HCT116 (cell line): ENCODE measurements around the gene TMEM121B. TPM values are rescaled to one million over a fixed set of nuclear protein-coding genes. Genes with fewer than 3 reads are reported as not detected.
"Not testable (repeated sequence)": the region's sequence is repeated elsewhere in the genome, so short reads cannot be mapped to it uniquely, and the experiment has no call there.

Experiments used
- ATAC-seq: fragments of 200-7000 bp; cut with Tn5 transposase; 2 replicates; pipeline ENCODE4 v1.9.1; 2020; ENCODE audit warnings: mild to moderate bottlenecking, moderate library complexity
- BruUV-seq: library from RNA; stranded (reverse); fragments of 400-500 nt; replicated peaks from 2 replicates; lab custom pipeline; 2021; lab: Mats Ljungman, UMichigan
- CTCF ChIA-PET: fragments of 300-600 bp; sonication (Branson Sonifier 250); formaldehyde crosslinking; loops from one replicate; lab custom pipeline; 2021; ENCODE audit warnings: antibody characterized with exemption; lab: Charles Lee
- POLR2A ChIA-PET: fragments of 300-600, 350-600 bp; sonication (Branson Sonifier 250); formaldehyde crosslinking; loops from one replicate; lab custom pipeline; 2021; ENCODE audit warnings: antibody characterized with exemption; lab: Charles Lee
- RAD21 ChIA-PET, 2 experiments: fragments of 300-600 bp; sonication (Branson Sonifier 250); formaldehyde crosslinking; loops; one replicate each; lab custom pipeline; 2023; ENCODE audit warnings: low total read pairs in 2 of 2; ENCODE audit not compliant: uncharacterized antibody in 2 of 2, unreplicated experiment in 2 of 2, low non-redundant PET in 1 of 2; lab: Charles Lee
- DNase-seq: peaks from one replicate; pipeline ENCODE4 v3.0.0-alpha.2; 2010; ENCODE audit warnings: low read depth, low spot score
- H2AFZ ChIP-seq: fragments of 200-600 bp; shearing (Covaris generic), sonication (generic); 2 replicates; pipeline ENCODE4 v1.6.1; 2017; ENCODE audit warnings: low read depth, mixed run types, mixed read lengths, antibody characterized with exemption, low read length; ENCODE audit not compliant: poor library complexity, severe bottlenecking
- H3K27ac ChIP-seq: 2 replicates; pipeline ENCODE4 v1.5.1; 2012; ENCODE audit warnings: low read depth, low read length
- H3K27me3 ChIP-seq: fragments of 200-600 bp; sonication (generic); 2 replicates; pipeline ENCODE4 v1.6.1; 2016; ENCODE audit warnings: mixed run types, low read length, mixed read lengths; ENCODE audit not compliant: insufficient read depth
- H3K36me3 ChIP-seq, 2 experiments: fragments of 200-500 bp in 1 of 2; fragments of 200-600 bp in 1 of 2; sonication (Bioruptor generic) in 1 of 2; sonication (generic) in 1 of 2; 2 replicates each; pipeline versions ENCODE4 v1.5.1 to v1.6.1; 2014 to 2016; ENCODE audit warnings: low read length in 2 of 2, inconsistent platforms in 1 of 2, mixed read lengths in 1 of 2, mixed run types in 1 of 2; ENCODE audit not compliant: insufficient read depth in 2 of 2, control insufficient read depth in 1 of 2
- H3K4me1 ChIP-seq, 2 experiments: fragments of 200-600 bp in 1 of 2; sonication (generic) in 1 of 2; 2 replicates each; pipeline versions ENCODE4 v1.5.1 to v1.6.1; 2012 to 2017; ENCODE audit warnings: low read length in 2 of 2, inconsistent platforms in 1 of 2, mild to moderate bottlenecking in 1 of 2, mixed read lengths in 1 of 2, mixed run types in 1 of 2, moderate library complexity in 1 of 2; ENCODE audit not compliant: insufficient read depth in 2 of 2, control insufficient read depth in 1 of 2
- H3K4me2 ChIP-seq: fragments of 200-600 bp; sonication (generic); 2 replicates; pipeline ENCODE4 v1.6.1; 2017; ENCODE audit warnings: mixed run types, low read length, mixed read lengths
- H3K4me3 ChIP-seq, 2 experiments: fragments of 200-600 bp in 1 of 2; sonication (generic) in 1 of 2; replicated peaks in 1 of 2; 2 replicates each; pipeline ENCODE4 v1.5.1; 2011 to 2016; ENCODE audit warnings: low read length in 2 of 2, control low read depth in 1 of 2, low read depth in 1 of 2, mild to moderate bottlenecking in 1 of 2, mixed read lengths in 1 of 2, mixed run types in 1 of 2
- H3K79me2 ChIP-seq: fragments of 200-600 bp; sonication (generic); 2 replicates; pipeline ENCODE4 v1.6.1; 2017; ENCODE audit warnings: mild to moderate bottlenecking, mixed run types, low read length, moderate library complexity, mixed read lengths; ENCODE audit not compliant: insufficient read depth
- H3K9ac ChIP-seq: fragments of 200-600 bp; sonication (generic); 2 replicates; pipeline ENCODE4 v1.6.1; 2016; ENCODE audit warnings: low read length, mixed read lengths
- H3K9me2 ChIP-seq: fragments of 200-600 bp; sonication (generic), shearing (Covaris generic); 2 replicates; pipeline ENCODE4 v1.6.1; 2017; ENCODE audit warnings: mixed run types, mild to moderate bottlenecking, moderate library complexity; ENCODE audit not compliant: insufficient read depth
- H3K9me3 ChIP-seq, 2 experiments: fragments of 200-500 bp in 1 of 2; fragments of 200-600 bp in 1 of 2; sonication (Bioruptor generic) in 1 of 2; sonication (generic) in 1 of 2; 2 replicates each; pipeline ENCODE4 v1.6.1; 2014 to 2017; ENCODE audit warnings: low read length in 2 of 2, mixed read lengths in 2 of 2, inconsistent platforms in 1 of 2, low read depth in 1 of 2, mild to moderate bottlenecking in 1 of 2, mixed run types in 1 of 2, moderate library complexity in 1 of 2; ENCODE audit not compliant: control insufficient read depth in 1 of 2, insufficient read depth in 1 of 2
- H4K20me1 ChIP-seq: fragments of 200-600 bp; sonication (generic), shearing (Covaris generic); 2 replicates; pipeline ENCODE4 v1.6.1; 2017; ENCODE audit warnings: mixed run types, mild to moderate bottlenecking, moderate library complexity; ENCODE audit not compliant: insufficient read depth
- CBX3 ChIP-seq: IDR thresholded peaks from 2 replicates; pipeline ENCODE4 v1.6.1; 2012; ENCODE audit warnings: low read depth
- FOSL1 ChIP-seq: IDR thresholded peaks from 2 replicates; pipeline ENCODE4 v1.6.1; 2012; ENCODE audit warnings: low read depth
- POLR2A ChIP-seq: IDR thresholded peaks from 2 replicates; pipeline ENCODE4 v1.7.0; 2011; ENCODE audit warnings: borderline replicate concordance; ENCODE audit not compliant: insufficient read depth, insufficient read length; ENCODE audit errors: extremely low read depth
- POLR2AphosphoS5 ChIP-seq: IDR thresholded peaks from 2 replicates; pipeline ENCODE4 v1.6.1; 2011; ENCODE audit warnings: mild to moderate bottlenecking, low read depth, low read length, moderate library complexity
- REST ChIP-seq: IDR thresholded peaks from 2 replicates; pipeline ENCODE4 v1.6.1; 2012; ENCODE audit warnings: low read depth
- SIN3A ChIP-seq: IDR thresholded peaks from 2 replicates; pipeline ENCODE4 v1.6.1; 2012; ENCODE audit warnings: low read depth
- SRF ChIP-seq: IDR thresholded peaks from 2 replicates; pipeline ENCODE4 v1.6.1; 2012; ENCODE audit warnings: low read depth
- YY1 ChIP-seq: IDR thresholded peaks from 2 replicates; pipeline ENCODE4 v1.6.1; 2011; ENCODE audit warnings: low read length, low read depth, moderate library complexity, mild to moderate bottlenecking; ENCODE audit not compliant: insufficient replicate concordance; ENCODE audit errors: extremely low read depth
- ZFX ChIP-seq: fragments of 450-650 bp; IDR thresholded peaks from 2 replicates; pipeline ENCODE4 v1.6.1; 2017
- ZNF274 ChIP-seq: fragments of 200-500 bp; sonication (Bioruptor generic); IDR thresholded peaks from 2 replicates; pipeline ENCODE4 v1.6.1; 2014; ENCODE audit warnings: mild to moderate bottlenecking, low read depth, low read length, inconsistent platforms
- intact Hi-C: fragments of 100-400 bp; cut with micrococcal nuclease; formaldehyde crosslinking; loops from 2 replicates; pipeline ENCODE4 v1.10.0; 2022
- total RNA-seq: library from RNA; stranded (reverse); gene quantifications from one replicate; pipeline ENCODE4 v1.2.1, GENCODE V29; 2021; ENCODE audit not compliant: unreplicated experiment

TMEM121B gene
- total RNA-seq, 1 experiment from 2014 or later = 0.57 TPM

- no peaks in the 10 kb centered on the region for H3K27me3 ChIP-seq
- no peak overlapping the region for H3K27ac ChIP-seq
- peaks cover 7% of the 10 kb centered on the region; the same call in 1 of the 2 replicates for H4K20me1 ChIP-seq
- H2AFZ ChIP-seq = no peak overlapping the region
- H3K79me2 ChIP-seq = peaks cover 65% of the 10 kb centered on the region
- H3K4me2 ChIP-seq = no peak overlapping the region
- BruUV-seq = no TSS peak
- H3K9me3 ChIP-seq = no peaks in the 10 kb centered on the region
- TF ChIP-seq POLR2AphosphoS5 = no peak
- no peak for TF ChIP-seq POLR2A
- TF ChIP-seq FOSL1 = no peak
- TF ChIP-seq YY1 = no peak
- TF ChIP-seq CBX3 = no peak
- TF ChIP-seq SRF = no peak
- TF ChIP-seq ZNF274 = no peak
- no peak for TF ChIP-seq ZFX
- no peak for TF ChIP-seq SIN3A
- no peak for TF ChIP-seq REST
- ChIA-PET RAD21 (no interaction called here), POLR2A (no interaction called here), CTCF (interaction anchor here (1.3 kb wide), 1 partner anchor 22 kb away, joined by 3 read pairs; no protein-coding TSS in a partner anchor)
- H3K36me3 ChIP-seq = peaks cover 8 to 22% of the 10 kb centered on the region in 2 experiments; a peak in 3 of 4 replicates
- H3K4me3 ChIP-seq = no peak overlapping the region
- intact Hi-C loops = no loop called here
- H3K9ac ChIP-seq = no peak overlapping the region
- no peak for DNase-seq
- H3K9me2 ChIP-seq = no peaks in the 10 kb centered on the region
- H3K4me1 ChIP-seq = peaks cover 0 to 13% of the 10 kb centered on the region in 2 experiments; a peak in 1 of 4 replicates
- ATAC-seq = no peak
These were observed 28.1 kb upstream of the TMEM121B start for GRCh38 chr22:17149076-17149815.

GRCh38 chr22:17147458-17147857 lies 26.3 kb upstream of the TMEM121B start:
- CTCF ChIA-PET, H3K4me1 ChIP-seq, H3K4me2 ChIP-seq, intact Hi-C loops, DNase-seq, H3K4me3 ChIP-seq, H3K9ac ChIP-seq, H3K27me3 ChIP-seq, H2AFZ ChIP-seq, RAD21 ChIA-PET, H4K20me1 ChIP-seq, ATAC-seq, H3K27ac ChIP-seq, BruUV-seq, H3K9me2 ChIP-seq, H3K9me3 ChIP-seq: not testable (repeated sequence)
- peaks cover 49% of the 10 kb centered on the region for H3K79me2 ChIP-seq
- POLR2A ChIA-PET = interaction anchor here (0.8 kb wide), 1 partner anchor 325 kb away, joined by 3 read pairs; no protein-coding TSS in a partner anchor
- peaks cover 13 to 22% of the 10 kb centered on the region in 2 experiments; a peak in 3 of 4 replicates for H3K36me3 ChIP-seq
